HG02798 (cell line): ENCODE data around the gene LASP1.
"Not testable (repeated sequence)": the region's sequence is repeated elsewhere in the genome, so short reads cannot be mapped to it uniquely, and the experiment has no call there.

Source experiments
- ATAC-seq: cut with Tn5 transposase; IDR thresholded peaks from one replicate; pipeline ENCODE4 v1.9.1; 2021; ENCODE audit warnings: mild to moderate bottlenecking; ENCODE audit not compliant: unreplicated experiment, poor library complexity

The LASP1 gene

GRCh38 chr17:38922538-38923297, 52.9 kb downstream of the LASP1 start:
- ATAC-seq, result no peak

GRCh38 chr17:38925263-38925995, 55.6 kb downstream of the LASP1 start, which contains the start of gene LASP1NB:
LASP1NB (plus strand) TSS chr17:38925614.
- ATAC-seq, result no peak

- no peak for ATAC-seq
These were observed 56.6 kb downstream of the LASP1 start for GRCh38 chr17:38926293-38927070.

GRCh38 chr17:38930782-38931181, 60.9 kb downstream of the LASP1 start:
- ATAC-seq, result not testable (repeated sequence)

GRCh38 chr17:38933962-38934361, 64.1 kb downstream of the LASP1 start:
- ATAC-seq, result not testable (repeated sequence)

GRCh38 chr17:38939987-38940386, 70.1 kb downstream of the LASP1 start:
- ATAC-seq, result no peak

GRCh38 chr17:38940404-38940803, 70.5 kb downstream of the LASP1 start:
- no peak for ATAC-seq

GRCh38 chr17:38942696-38943334, 73.0 kb downstream of the LASP1 start:
- no peak for ATAC-seq

- no peak for ATAC-seq
These were observed 73.7 kb downstream of the LASP1 start for GRCh38 chr17:38943607-38944006.

- ATAC-seq, result no peak
These were observed 77.3 kb downstream of the LASP1 start for GRCh38 chr17:38947189-38947588.

- ATAC-seq, result not testable (repeated sequence)
These were observed 83.9 kb downstream of the LASP1 start for GRCh38 chr17:38953800-38954199.

GRCh38 chr17:38958326-38958725, 88.5 kb downstream of the LASP1 start:
- ATAC-seq, result no peak

GRCh38 chr17:38958756-38959155, 88.9 kb downstream of the LASP1 start:
- ATAC-seq, result no peak

GRCh38 chr17:38959508-38959907, 89.7 kb downstream of the LASP1 start:
- ATAC-seq, result no peak

GRCh38 chr17:38960402-38960801, 90.5 kb downstream of the LASP1 start:
- no peak for ATAC-seq

- ATAC-seq, result no peak
These were observed 91.6 kb downstream of the LASP1 start for GRCh38 chr17:38961413-38961812.

- peak; percentile 65 for ATAC-seq
These were observed 97.5 kb downstream of the LASP1 start, which contains the start of gene FBXO47 for GRCh38 chr17:38967290-38967738. FBXO47 (minus strand) TSS chr17:38967403; CDS start chr17:38963025, 4,378 bp downstream.

GRCh38 chr17:38969281-38969680, 99.4 kb downstream of the LASP1 start:
- ATAC-seq, result no peak

- no peak for ATAC-seq
These were observed 100.3 kb downstream of the LASP1 start for GRCh38 chr17:38970128-38970527.

- no peak for ATAC-seq
These were observed 100.9 kb downstream of the LASP1 start for GRCh38 chr17:38970804-38971203.
